Stimulated activated CD8-positive, alpha-beta memory T cell treated with anti-CD3 and anti-CD28 coated beads, Interleukin-2, amount 100 ng/mL, for 48 hours (primary cell): ENCODE measurements around the gene CLK4.

Experiments used
- DNase-seq, 2 donors: peaks; one replicate each; pipeline ENCODE4 v3.0.0-alpha.2; 2020; ENCODE audit warnings: low read depth in 2 of 2

CLK4 gene

DNA sequence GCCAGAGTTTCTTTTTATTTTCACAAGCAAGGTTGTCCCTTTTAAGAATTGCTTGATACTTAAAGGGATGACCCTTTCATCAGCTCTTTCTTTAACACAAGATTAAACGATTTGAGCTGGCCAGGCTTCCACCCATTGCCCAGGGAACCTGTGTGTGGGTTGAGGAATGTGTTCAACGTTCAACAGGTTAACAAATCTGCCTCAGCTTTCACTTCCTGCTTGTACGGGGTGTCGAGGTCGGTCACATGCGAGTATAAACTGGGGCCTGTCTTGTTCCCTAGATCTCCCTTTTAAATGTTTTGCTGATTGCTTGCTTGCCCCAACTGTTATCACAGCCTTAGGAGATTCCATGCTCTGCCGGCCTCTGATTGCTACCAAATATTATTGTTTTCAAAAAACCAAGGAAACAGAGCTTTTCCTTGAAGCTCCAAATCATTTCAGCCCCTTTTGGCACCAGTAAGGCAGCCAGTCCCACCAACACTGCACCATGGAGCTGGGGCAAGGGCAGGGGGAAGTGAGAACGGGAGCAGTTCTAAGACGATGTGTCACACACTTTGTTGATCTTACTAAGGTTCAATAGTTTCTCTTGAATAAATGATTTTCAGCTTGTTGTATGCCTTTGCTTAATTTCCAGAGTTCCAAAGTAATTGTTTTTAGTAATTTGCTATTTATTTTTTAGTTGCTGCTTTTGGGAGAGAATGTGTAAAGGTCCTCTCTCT, 10.7 kb upstream of the CLK4 start:
- DNase-seq = no peak

DNA sequence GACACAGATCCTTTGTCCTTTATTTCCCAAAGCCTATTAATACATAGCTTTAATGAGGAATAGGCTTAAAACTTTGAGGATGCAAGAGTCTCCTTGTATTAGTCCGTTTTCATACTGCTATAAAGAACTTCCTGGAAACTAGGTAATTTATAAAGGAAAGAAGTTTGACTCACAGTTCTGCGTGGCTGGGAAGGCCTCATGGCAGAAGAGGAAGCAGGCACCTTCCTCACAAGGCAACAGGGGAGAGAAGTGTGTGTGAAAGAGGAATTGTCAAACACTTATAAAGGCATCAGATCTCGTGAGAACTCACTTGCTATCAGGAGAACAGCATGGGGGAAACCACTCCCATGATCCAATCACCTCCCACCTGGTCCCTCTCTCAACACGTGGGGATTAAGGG, 5.4 kb upstream of the CLK4 start:
- DNase-seq = no peak

DNA sequence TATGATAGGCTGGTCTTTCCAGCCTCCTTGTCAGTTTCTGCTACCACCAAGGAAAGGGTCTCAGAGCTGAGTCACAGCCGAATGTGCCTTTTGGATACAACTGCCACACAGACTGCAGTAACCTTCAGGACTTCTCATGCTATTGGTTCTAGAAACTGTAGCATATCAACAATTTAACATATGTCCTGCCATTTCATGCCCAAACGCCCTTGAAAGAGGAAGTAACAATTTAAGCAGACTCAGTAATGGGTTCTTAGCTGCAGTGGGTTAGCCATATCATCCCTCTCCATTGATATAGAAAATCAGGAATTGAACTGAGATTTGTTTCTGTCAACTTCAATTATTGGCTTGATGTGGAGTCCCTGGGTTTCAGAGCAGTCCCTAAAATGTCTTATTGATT, 4.1 kb upstream of the CLK4 start:
- DNase-seq = no peak

DNA sequence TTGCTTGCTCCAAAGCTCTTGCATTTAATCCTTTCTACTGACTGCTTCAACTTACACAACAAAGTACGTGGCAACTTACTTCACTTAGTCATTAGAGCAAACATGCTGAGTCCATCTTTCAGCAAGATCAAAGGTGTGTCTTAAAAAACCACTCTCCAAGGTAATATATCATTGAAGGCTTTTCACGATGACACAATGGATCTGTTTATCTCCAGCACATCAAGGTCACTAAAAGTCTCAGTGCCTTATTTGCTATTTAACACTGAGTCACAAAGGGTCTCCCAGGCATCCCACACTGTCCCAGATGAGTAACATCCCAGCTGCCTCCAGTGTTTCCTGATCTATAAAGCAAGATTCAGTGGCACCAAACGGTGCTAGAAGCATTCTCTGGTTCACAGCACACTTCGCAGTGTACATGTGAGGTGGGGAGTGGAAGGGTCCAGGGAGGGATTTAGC, 3.7 kb upstream of the CLK4 start:
- no peak for DNase-seq

DNA sequence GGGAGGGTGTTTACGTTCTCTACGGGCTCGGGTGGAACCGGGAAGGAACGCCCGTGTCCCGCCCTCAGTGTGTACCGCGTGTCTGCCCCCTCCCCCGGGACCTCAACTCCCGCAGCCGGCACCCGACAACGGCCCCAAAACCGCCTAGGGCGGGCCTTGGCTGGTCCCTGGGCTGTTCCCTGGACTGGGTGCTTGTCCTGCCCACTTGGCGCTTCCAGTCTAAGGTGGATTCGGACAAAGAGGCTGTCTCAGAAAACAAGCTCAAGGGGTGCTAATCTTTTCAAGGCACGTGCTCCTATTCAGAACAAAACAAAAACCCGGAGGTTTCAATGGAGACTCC, 379 bp upstream of the CLK4 start:
- DNase-seq = no peak

DNA sequence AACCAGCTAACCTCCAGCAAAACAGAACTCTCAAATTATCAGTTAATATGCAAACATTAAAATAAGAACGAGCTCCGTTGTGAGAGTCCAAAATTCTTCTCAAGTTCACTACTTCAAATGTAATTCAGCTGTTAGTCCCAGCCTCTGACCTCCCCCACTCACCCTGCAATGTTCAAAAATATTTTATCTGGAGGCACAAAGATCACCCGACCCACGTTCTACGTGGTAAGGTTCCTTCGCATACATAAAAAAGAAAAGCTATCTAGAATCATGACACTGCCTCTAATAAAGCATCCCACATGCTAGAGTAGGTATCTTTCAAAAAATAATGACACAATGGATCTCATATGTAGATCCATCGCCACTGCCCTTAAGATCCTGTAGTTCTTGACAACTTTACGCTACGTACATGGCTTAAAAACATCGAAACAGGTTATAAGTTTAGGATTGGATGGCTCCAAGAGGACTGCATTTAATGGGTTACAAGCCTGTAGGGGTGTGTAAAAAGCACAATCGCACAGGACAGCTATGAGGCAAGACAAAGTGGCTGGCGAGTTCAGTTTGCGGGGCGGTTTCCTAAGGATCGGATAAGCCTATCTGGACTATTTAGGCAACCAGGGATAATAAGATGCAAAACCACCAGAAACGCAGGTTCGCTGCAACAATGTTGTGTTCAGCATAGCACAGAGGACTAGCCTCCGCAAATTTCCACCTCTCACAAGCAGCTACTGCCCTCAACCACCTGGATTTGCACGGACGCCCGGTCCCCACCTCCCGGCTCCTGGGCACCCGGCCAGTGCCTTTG, 969 bp downstream of the CLK4 start:
- DNase-seq = no peak

DNA sequence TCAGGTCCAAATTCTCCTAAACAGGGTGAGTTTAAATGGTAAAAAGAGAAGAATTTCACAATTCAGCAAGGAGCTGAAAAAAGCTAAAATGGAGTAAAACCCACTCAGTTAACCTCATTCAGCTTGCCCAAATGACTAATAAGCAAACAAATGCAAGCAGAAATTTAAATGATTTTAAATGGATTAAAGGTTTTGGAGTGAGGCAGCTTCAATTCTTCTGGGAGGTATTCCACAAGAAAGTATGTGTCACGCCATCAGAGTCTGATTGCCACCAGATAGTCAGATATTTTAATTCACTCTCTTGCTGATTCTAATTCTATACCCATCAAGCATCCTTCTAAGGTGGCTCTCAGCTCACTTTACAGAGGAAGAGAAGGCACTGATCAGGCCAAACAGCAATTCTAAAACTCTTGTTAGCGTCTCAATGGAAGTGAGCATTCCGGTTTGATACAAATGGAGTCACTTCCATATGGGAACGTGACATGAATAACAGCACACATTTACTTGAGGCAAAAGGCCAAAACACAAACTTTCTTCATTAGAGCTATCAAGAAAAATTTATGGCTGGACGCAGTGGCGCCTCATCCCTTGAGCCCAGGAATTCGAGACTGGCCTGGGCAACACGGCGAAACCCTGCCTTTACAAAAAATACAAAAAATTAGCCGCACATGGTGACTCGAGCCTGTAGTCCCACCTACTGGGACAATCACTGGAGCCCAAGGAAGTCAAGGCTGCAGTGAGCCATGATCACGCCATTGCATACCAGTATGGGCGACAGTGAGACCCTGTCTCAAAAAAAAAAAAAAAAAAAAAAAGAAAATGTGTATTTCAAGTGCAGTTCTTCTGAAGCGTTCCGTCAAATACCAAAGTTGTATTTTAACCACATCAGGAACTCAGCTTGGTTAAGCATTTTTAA, 2.0 kb downstream of the CLK4 start:
- DNase-seq = no peak

DNA sequence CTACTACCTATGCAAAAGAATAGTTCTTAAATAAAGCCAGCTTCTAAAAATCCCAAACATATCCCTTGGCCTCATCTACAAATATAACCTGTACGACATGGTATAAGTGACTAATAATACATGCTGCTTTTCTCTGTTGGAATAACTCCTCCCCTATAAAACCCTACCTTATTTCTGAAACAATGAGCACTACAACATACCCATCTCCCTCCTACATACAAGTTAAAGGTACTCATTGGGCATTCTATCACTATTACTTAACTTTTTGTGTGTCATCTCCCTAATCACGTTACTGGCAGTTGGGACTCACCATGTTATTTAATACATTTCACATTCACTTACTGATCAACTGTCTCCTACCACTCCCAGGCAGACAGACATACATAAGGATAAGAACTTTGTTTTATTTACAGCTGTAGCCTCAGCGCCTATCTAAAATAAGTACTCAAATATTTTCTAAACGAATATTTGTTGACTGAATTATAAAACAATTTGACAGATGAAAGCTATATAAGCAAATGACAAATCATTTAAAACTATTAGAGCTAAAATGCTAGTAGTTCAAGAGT, 4.1 kb downstream of the CLK4 start:
- DNase-seq = no peak

DNA sequence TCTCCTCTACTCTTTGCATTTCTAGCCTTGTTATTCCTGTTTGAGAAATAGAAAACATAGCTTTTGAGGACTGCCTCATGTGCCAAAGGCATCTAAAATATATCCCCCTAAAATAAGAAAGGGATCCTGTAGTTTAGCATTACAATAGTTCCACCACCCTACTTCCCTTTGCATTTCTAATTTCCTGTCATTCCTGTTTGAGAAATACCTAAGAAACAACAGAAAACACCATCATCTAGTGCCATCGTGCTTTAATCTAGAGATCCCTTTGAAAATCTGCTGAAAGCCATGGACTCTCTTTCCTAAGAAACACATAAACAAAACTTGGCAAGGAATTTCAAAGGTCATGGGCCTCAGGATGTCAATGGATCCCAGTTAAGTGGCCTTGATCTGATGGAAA, 7.5 kb downstream of the CLK4 start:
- DNase-seq = no peak

DNA sequence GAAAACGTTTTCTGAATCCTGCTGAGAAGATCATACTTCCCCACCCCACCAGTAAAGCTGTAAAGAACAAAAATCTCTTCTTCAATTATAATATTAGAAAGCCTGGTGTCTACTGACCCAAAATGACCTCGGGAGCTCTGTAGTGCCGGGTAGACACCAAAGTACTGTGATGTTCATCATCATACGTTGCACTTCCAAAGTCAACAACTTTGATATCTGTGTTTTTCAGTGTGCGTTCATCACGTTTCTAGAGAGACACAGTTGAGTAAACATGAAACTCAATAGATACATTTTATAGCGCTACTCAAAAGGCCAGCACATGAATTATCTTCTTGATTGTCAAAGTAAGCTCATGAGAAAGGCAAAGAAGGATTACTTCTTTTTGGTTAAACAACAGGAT, 14.6 kb downstream of the CLK4 start:
- DNase-seq = no peak

DNA sequence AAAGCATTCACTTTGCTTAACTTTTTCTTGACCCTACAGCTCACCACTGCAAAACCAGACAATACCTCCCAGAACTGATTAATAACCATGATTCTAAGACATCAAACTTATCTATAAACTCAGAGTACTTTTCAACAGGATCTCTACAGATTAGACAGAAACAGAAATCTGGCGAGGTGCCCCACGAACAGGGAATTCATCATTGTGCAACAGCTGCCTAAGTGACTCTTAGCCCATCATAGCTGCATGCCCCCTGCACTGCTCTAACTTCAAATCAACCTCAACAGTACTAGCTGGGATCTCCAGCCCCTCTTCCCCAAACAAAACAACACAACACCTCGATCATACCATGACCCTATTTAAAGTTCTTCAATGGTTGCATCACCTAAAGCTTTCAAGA, 20.6 kb downstream of the CLK4 start:
- DNase-seq = no peak

DNA sequence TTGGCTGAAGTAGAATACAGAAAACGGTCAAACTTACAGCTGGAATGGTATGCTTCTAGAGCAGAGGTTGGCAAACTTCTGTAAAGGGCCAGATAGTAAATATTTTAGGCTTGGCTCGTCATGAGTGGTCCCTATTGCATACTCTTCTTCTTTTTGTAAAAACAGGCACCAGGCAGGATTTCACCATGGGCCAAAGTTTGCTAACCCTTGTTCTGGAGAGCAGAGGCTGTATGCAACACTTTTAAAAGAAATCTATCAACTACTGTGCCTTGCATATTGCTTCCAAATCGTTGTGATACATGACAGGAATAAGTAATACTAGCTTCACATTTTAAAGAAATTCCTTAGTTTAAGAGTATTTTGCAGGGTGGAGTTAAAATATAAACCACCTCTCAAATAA, 21.1 kb downstream of the CLK4 start:
- no peak for DNase-seq

DNA sequence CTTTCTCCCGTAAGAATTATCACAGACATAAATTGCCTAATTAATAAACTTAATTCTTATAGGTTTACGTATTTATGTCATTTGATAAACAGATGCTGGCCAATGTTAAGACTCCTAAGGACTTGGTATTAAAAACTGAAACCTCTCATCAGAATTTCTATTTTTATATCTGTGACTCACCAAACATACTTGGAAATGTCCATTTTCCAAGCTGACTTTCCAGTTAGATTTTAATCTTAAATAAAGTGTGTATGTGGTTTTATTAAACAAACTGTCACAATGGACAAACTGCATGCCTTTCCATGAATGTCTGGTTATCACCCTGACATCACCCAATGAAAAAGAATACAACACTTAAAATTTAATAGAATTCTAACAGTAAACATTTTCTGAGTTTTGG, 24.1 kb downstream of the CLK4 start:
- no peak for DNase-seq

DNA sequence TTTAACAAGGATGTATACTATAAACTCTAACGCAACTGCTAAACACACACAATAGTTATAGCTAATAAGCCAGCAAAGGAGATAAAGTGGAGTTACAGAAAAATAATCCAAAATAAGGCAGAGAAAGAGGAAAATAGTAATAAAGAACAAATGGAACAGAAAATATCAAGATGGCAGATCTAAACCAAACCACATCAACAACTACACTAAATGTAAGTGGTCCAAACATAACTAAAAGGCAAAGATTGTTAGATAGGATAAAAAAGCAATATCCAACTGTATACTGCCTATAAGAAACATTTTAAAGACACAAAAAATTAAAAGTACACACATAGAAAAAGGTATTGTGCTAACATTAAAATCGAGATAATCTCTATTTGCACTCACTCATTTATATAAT, 31.1 kb downstream of the CLK4 start:
- no peak for DNase-seq

DNA sequence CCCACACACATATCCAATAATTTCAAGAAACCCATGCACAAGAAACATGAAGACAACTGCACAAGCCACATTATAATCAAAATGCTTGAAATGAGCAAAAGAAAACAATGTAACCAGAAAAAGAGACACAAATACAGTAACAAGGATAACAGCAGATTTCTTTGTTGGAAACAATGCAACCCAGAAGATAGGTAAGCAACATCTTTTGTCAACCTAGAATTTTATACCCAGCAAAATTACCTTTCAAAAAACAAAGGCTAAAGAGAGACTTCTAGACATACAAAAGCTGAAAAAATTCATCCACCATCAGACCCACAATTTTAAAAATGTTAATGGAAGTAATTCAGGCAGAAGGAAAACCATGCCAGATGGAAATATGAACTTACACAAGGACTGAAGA, 31.7 kb downstream of the CLK4 start:
- DNase-seq = no peak

DNA sequence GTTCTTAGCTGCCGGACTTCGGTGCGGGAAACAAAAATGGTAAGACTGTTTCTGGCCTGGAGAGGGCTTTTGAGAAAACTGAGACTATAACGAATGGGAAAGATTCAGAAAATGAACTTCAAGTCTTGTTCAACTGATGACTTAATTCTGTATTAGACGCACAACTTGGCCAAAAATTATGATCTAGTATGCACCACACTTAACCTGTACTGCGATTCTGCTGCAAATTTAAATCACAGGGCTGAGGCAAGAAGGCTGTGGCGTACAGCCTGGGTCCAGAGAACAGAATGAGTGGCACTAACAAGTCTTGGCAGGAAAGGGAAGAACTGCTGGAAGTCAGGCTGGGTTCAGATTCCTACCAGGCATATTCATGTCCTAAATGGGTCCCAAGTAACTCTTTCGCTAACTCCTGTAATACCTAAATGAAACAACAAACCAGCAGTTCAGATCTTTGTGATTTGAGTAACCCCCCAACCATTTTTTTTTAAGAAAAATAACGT, 35.9 kb downstream of the CLK4 start:
- no peak for DNase-seq

DNA sequence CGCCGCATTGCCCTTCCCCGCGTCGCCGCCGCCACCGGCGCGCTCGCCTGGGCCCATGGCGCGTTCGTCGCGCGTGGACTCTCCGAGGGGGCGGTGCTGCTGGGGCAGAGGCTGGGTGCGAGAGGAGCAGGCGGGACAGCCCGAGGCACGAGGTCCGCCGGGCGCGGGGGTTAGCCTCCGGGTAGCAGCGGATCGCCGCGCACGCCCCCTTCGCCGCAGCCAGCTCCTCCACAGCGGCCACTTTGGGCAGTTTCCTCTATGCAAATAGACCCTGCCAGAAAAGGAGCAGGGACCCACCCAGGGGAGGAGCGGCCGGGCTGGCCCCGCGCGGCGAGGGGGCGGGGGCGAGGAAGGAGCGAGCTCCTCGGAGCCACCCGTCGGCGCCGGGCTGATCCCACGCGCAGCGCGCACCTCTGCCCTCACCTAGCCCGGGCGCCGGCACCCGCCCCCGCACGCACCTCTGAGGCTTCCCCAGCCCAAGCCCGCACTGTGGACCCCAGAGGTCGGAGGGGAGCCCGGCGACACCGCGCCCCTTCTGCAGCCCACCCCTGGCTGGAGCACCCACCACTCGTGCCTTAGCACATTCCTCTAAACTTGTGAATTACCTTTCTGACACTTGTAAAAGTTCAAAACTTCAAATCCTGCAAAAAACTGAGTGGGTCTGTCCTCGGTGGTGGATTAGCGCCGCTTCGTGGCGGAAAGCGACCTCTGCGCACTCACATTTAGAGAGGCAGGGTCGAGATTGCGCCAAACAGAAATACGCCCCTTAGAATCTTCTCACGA, 36.5 kb downstream of the CLK4 start, which contains the start of gene COL23A1:
COL23A1 (minus strand) TSS at position 253 of the 783 bp plus-strand sequence.
- DNase-seq = peak; percentile 15 to 22

DNA sequence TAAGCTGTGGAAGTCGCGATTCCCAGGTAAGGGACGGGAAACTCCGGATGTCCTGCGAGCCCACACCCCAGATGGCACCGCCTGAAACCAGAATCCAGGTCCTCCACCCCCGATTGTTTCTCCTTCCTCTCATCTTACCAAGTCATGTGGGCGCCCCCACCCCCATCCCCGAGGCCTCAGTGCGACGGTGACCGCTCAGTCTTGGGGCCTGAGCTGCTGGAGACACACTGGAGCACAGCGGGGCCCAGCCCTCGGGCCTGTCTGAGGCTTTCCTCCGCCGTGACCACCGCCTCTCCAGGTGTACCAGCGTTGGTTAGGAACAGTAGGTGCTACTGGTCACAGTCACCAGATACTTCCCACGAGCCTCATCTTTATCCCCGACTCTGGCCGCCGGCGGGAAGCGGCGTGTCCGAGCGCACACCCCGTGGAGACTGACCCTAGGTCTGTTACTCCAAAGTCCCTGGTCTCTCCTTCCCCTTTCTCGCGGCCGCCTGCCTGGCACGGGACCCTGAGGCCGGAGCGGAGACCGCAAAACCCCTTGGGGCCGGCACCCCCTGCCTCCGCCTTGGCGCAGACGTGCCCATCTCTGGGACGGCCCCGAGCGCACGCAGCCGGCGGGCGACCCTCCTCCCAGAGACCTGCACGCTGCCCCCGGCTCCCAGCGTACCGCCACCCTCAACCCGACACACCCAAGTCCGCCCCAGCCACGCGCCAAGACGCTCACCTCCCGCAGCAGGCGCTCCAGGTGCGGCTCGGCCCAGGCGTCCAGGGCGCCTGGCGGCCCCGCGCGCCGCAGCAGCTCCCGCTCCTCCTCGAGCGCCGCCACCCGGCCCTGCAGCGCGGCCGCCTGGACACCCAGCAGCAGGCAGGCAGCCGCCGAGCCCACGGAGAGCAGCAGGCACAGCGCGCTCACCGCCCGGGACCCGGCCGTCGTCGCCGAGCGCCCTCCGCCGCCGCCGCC, 37.4 kb downstream of the CLK4 start:
- DNase-seq = no peak

DNA sequence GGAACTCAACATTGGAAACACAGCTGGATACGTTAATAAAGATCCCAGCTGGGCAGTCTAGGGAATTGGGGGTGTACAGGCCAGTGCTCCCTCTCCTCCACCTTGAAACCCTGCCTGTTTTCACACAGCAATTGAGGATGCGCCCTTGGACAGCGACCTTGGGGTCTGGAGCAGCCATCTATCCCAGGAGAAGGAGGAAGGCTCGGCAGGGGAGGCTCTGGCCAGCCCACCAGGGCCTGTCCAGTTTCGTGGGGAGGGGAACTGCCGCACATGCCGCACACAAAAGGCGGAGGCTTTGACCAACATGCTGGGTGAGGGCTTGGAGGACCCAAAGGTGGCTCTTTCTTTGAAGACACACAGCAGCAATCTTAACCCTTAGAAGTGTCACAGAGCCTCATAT, 38.1 kb downstream of the CLK4 start:
- no peak for DNase-seq
